ENCODE data around the gene SNX9.

DNA sequence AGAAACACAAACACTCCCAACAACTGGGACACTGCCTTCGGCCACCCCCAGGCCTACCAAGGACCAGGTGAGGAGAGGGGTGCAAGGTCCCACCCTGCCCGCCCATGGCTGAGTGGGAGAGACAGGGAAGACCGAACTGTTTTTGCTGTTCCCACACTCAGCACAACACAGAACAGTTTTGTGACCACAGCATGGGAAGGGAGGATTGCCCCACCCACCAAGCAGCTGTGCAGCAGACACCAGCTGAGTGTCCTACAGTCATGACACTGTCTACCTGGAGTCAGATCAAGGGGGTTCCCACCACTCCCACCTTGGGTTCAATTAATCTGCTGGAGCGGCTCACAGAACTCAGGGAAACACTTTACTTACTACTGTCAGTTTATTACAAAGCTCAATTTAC is 73.9 kb downstream of the SNX9 start:
- TF ChIP-seq CTCF (conservative IDR thresholded peaks at IDR 0.05; ENCODE audit: low read depth, low read length), result no peak
- TF ChIP-seq EZH2 (IDR thresholded peaks at IDR 0.05; ENCODE audit: borderline replicate concordance, low read depth, low read length, poor library complexity, severe bottlenecking), result no peak
